Pulmonary artery endothelial cell (primary cell): ENCODE measurements around the gene FANCC. TPM values are rescaled to one million over a fixed set of nuclear protein-coding genes. Genes with fewer than 3 reads are reported as not detected.
A peak's percentile ranks its signal among the peaks of the same experiment; 100 is the strongest.

ENCODE experiments used
- DNase-seq: peaks from one replicate; pipeline ENCODE4 v3.0.0-alpha.2; 2011; ENCODE audit warnings: low read depth, low spot score
- total RNA-seq: library from RNA; depleted of rRNA; stranded (reverse); fragments of >200 nt; gene quantifications from 2 replicates; pipeline ENCODE4 v1.2.3, GENCODE V29; 2014

Gene FANCC
- total RNA-seq, 1 donor from 2014 or later = 5.1 TPM

DNA sequence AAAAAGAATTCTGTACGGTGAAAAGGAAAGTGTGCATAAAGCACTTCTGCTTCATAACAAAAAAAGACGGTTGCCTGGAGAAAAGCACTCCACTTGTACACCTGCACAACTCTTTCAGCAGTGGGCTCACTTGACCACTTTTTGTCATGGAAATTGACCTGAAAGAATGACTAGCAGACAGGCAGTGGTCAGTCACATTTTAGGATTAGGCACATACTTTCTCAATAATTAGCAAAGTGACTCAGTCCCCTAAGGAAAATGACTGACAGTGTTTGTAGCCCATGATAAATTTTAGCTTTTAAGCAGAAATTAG lies 169.3 kb downstream of the FANCC start:
- no peak for DNase-seq

GRCh38 chr9:95147452-95148207 lies 169.9 kb downstream of the FANCC start:
- DNase-seq = no peak

GRCh38 chr9:95143591-95144561 lies 173.6 kb downstream of the FANCC start:
- DNase-seq = no peak

DNA sequence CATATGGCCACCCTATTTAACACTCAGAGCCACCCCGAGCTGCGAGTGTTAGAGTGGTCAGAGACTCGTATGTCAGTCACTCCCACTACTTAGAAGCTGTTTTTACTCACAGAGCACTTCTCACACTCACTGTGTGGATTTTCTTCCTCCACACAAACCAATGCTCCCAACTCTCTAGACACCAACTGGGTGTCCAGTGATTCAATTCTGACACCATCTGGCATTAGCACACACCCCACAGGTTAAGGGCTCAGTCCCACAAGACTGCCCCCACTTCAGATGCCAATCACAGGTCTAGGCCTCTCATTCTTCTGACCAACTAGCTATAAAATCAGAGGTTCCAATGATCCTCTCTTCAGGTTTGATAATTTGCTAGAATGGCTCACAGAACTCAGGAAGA lies 174.8 kb downstream of the FANCC start:
- DNase-seq = no peak

DNA sequence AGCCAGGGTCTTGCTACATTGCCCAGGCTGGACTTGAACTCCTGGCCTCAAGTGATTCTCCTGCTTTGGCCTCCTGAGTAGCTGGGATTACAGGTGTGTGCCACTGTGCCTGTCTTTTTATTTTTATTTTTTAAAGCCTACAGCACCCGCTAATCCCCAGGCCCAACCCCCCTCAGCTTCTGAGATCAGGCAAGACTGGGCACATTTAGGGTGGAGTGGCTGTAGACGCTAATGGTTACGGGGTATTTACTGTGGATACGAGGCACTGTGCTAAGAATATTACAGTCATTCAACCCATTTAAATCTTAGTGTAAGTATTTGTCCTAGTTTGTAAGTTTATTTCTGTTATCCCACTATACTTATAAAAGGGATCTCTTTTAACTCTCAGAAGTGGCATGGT lies 175.2 kb downstream of the FANCC start:
- DNase-seq = no peak

- DNase-seq = no peak
Measured at GRCh38 chr9:95140821-95141220, 176.7 kb downstream of the FANCC start.

DNA sequence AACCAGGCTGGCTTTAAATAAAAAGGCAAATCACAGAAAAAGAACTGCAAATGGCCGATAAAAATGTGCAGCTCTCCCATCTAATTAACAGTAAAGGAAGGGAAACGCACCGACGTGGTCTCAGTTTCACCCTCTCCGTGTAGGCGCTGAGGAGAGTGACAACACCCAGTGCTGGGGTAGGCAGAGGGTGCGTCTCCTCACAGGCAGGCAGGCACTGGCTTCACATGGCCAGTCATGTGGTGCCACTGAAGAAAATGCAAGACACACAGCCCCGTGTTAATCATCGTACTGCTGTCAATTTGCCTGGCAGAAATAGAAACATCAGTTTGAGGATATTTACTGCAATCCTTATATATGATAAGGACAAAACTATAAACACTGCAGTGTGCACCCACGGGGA lies 178.4 kb downstream of the FANCC start:
- DNase-seq = no peak

DNA sequence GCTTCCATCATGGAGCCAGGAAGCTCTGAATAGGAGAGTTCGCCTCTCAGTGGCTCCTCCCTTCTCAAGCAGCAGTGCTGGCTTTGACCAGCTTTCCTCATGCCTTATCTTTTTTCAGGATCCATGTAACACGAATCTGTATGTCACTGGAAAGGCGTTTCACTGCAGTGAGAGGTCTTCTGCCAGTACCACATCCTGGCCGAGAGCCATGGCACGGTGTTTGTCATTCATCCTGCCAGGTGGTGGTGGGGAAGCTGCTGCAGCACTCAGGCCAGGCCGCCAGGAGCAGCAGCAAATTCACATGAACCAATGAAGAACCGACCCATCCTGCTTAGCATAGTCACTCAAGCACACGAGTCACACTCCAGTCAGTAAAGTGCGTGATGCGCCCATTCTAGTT lies 179.0 kb downstream of the FANCC start:
- DNase-seq = no peak

DNA sequence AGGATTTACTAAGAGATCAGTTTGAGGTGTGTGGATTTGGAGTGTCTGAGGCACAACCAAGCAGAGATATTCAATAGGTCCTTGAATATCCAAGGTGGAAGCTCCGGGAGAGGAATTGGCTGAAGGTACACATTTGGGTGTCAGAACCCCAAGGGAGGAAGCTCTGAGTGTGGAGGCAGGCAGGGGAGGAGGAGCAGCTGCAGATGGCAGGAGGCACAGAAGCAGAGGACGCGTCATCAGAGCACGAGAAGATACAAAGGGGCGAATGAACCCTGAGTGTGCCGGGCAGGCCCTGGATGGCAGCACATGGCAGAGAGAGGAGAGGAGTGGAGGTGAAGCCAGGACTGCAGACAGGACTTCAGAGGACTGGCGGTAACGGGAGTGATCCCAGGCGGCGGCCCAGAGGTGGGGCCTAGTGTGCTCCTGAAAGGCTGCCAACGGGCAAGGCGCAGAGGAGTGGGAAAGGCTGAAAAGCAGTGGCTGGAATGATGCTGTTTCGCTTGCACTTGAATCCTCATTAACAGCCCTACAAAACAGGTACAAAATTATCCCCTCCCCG lies 179.8 kb downstream of the FANCC start:
- no peak for DNase-seq

GRCh38 chr9:95135756-95136155 lies 181.8 kb downstream of the FANCC start:
- DNase-seq = no peak

DNA sequence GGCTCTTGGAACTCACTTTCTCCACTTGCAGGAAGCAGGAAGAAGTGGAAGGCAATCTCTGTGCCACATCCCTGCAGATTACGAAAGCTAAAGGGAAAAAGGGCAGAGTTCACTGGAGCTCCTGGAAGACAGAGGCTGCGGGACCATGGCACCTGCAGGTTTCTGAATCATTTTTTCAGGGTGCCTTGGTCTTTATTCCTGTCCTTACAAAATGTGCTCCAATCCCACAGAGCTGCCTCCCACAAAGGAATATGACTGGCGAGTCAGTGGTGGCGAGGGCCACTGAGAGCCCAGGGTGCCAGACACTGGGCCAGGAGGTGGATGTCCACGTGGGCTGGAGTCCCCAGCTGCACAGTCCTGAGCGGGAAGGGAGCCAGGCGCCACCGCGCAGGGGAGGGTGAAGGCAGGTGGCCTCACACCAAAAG lies 183.0 kb downstream of the FANCC start:
- no peak for DNase-seq

- no peak for DNase-seq
Measured at GRCh38 chr9:95133325-95133705, 184.2 kb downstream of the FANCC start.

DNA sequence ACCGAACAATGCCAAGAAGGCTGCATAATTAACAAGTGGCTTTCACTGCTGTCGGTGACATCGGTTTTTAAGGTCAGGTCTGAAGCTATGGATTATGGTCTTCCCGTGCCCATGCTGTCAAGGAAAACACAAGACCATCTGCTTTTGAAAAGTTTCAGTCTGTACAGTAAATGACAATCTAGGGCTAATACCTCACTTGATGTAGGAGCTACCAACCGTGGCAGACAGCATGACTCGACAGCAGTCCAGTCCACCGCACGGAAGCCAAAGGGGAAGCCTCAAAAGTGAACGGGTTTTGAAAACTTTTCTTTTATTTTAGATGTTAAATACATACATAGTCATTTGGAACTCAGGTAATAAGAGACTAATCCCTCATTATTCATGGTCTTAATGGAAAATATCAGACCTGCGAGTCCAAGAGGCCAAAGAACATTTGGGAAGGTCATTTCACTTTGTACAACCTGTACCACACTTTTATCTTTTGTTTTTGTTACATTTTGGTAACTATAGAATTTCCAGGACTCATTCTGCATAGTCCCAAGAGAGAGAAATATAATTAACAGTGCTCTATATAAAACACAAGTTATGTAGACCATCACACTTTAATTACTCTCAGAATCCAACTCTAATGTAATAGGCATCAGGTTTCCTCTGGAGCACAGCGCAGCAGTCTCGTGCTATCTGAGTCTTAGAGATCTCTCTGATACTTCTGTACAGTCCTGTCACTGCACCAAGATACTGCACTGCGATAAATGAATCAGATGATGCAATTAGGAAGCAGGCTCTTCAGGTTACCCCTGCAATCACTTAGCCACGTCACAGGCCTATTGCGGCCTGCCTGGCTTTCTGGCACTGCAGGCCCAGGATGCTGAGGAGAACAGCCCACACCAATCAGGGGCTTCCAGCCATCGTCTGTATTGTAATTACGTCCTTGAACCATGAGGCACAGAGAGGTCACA lies 184.9 kb downstream of the FANCC start:
- no peak for DNase-seq

DNA sequence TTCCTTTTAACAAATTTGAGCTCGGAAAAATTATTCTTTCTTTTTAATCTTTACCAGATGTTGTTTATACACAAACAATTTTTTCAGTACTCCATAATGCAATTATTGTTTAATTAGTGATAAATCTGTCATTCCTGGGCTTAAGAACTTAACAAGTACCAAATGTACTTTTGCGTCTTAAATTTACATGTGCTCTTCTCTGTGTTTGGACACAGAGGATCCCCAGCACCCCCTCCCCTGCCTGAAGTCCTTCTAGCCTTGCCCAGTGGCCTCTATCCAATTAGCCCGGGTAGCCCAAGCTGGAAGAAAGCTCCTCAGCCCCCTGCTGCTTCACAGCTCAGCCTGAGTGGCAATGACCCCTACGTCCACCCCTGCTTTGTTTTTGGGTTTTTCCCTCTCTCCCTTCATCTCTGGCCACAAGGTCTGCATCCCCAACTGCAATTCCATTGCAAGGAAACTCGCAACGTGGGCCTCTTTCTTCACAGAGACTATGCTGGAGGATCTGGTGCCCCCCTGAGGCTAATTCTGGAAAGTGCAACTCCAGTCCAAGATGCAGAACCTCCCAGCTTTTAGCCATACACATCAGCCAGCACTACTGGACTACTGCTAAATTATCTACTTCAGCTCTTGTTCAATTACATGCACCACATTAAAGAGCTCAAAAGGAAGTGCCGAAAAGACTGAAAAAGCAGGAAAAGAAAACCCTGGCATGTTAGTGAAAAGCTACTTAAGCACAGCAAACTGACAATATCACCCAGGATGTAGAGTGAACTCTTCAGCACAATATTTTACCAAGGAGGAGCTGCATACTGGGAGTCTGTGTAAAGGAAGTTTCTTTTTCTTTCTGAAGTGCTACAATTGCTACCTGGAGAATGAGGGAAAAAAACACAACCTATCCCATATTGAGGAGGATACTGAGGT lies 186.2 kb downstream of the FANCC start:
- peak; percentile 13 for DNase-seq

- no peak for DNase-seq
Measured at GRCh38 chr9:95130484-95130883, 187.0 kb downstream of the FANCC start.

- DNase-seq = no peak
Measured at GRCh38 chr9:95129476-95130291, 187.8 kb downstream of the FANCC start.

- DNase-seq = no peak
Measured at GRCh38 chr9:95128177-95128524, 189.4 kb downstream of the FANCC start.

DNA sequence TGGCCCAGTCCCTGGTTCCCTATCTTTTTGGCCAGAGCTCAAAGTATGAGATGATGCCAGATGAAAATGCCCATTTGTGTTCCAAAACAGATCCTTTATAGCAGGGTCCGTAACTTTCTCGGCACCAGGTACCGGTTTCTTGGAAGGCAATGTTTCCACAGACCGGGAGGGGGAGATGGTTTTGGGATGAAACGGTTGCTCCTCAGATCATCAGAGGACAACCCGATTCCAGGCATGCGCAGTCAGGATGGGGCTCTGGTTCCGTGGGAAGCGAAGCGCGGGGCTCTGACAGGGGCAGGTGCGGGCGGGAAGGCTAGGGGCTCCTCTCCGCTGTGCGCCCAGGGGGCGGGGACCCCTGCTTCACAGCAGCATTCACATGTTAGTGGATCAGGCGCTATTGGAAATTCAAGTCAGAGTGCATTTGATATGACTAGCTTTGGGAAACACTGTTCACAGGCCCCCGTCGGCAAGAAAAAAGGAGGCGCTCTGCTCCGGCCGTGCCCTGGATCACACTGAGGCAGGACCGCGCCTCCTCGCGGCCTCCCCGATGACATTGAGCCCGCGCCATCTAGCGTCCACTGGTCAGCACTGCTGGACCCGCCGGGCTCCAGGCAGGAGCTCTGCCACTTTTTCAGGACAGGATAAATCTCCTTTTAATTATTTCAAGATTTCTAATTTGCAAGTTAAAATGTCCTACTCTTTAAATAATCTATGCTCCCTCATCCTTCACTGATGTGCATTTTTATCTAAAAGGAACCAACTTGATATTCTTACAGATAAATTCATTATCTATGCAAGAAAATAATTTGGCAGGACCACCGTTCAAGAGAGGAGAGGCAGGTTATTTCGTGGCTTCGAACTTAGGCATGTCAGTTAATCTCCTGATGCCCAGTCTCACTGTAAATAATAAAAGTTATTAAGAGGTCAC lies 190.0 kb downstream of the FANCC start:
- peak; percentile 46 for DNase-seq
